OCI-LY7 (cell line): ENCODE data around the gene HEXIM2. TPM values are rescaled to one million over a fixed set of nuclear protein-coding genes. Genes with fewer than 3 reads are reported as not detected.

ENCODE experiments used
- BruUV-seq: library from RNA; stranded (reverse); fragments of 400-500 nt; replicated peaks from 2 replicates; lab custom pipeline; 2021; lab: Mats Ljungman, UMichigan
- CTCF ChIA-PET: fragments of 300-600 bp; sonication (Branson Sonifier 250); formaldehyde crosslinking; loops from one replicate; lab custom pipeline; 2022; ENCODE audit warnings: antibody characterized with exemption; ENCODE audit not compliant: unreplicated experiment; lab: Charles Lee
- POLR2A ChIA-PET: fragments of 300-600 bp; sonication (Branson Sonifier 250); formaldehyde crosslinking; loops from one replicate; lab custom pipeline; 2022; ENCODE audit warnings: antibody characterized with exemption; lab: Charles Lee
- DNase-seq: peaks from one replicate; pipeline ENCODE4 v3.0.0-alpha.2; 2015; ENCODE audit warnings: low spot score
- H2AFZ ChIP-seq: fragments of 200-600 bp; sonication (generic), shearing (Covaris generic); 2 replicates; pipeline ENCODE4 v1.6.1; 2014; ENCODE audit warnings: mild to moderate bottlenecking, antibody characterized with exemption, low read length, moderate library complexity
- H3K27ac ChIP-seq: fragments of 200-600 bp; sonication (generic); 2 replicates; pipeline ENCODE4 v1.5.1; 2014; ENCODE audit warnings: mixed run types, low read depth, mild to moderate bottlenecking, moderate library complexity, low read length, inconsistent platforms; ENCODE audit not compliant: poor library complexity, severe bottlenecking
- H3K36me3 ChIP-seq: fragments of 200-600 bp; sonication (generic); 2 replicates; pipeline ENCODE4 v1.6.1; 2014; ENCODE audit warnings: mild to moderate bottlenecking, antibody characterized with exemption, low read length, moderate library complexity, mixed read lengths; ENCODE audit not compliant: insufficient read depth
- H3K4me1 ChIP-seq: fragments of 200-600 bp; sonication (generic); 2 replicates; pipeline ENCODE4 v1.5.1; 2014; ENCODE audit warnings: mild to moderate bottlenecking, low read length; ENCODE audit not compliant: insufficient read depth, poor library complexity, severe bottlenecking
- H3K4me2 ChIP-seq: fragments of 200-600 bp; sonication (generic); 2 replicates; pipeline ENCODE4 v1.6.1; 2014; ENCODE audit warnings: mild to moderate bottlenecking, low read length
- H3K4me3 ChIP-seq: fragments of 200-600 bp; sonication (generic); 2 replicates; pipeline ENCODE4 v1.5.1; 2014; ENCODE audit warnings: mild to moderate bottlenecking, low read depth, low read length; ENCODE audit not compliant: poor library complexity, severe bottlenecking
- H3K79me2 ChIP-seq: fragments of 200-600 bp; sonication (generic); 2 replicates; pipeline ENCODE4 v1.6.1; 2016; ENCODE audit warnings: low read depth, mild to moderate bottlenecking, low read length, moderate library complexity, mixed read lengths; ENCODE audit not compliant: insufficient read depth
- H3K9me2 ChIP-seq: fragments of 200-600 bp; sonication (generic); 2 replicates; pipeline ENCODE4 v1.6.1; 2016; ENCODE audit warnings: mild to moderate bottlenecking, low read length, mixed read lengths; ENCODE audit not compliant: insufficient read depth
- H3K9me3 ChIP-seq: fragments of 200-600 bp; sonication (generic); 2 replicates; pipeline ENCODE4 v1.6.1; 2014; ENCODE audit warnings: mild to moderate bottlenecking, mixed run types, low read length, mixed read lengths
- H4K20me1 ChIP-seq: fragments of 200-600 bp; sonication (generic); 2 replicates; pipeline ENCODE4 v1.6.1; 2014; ENCODE audit warnings: mild to moderate bottlenecking, antibody characterized with exemption, low read length, moderate library complexity, mixed read lengths; ENCODE audit not compliant: insufficient read depth
- EZH2phosphoT487 ChIP-seq: fragments of 200-600 bp; sonication (generic); IDR thresholded peaks from 2 replicates; pipeline ENCODE4 v1.6.1; 2018; ENCODE audit warnings: low read depth, borderline replicate concordance, mild to moderate bottlenecking, mixed run types, antibody characterized with exemption, low read length, moderate library complexity, mixed read lengths
- intact Hi-C: fragments of 100-400 bp; cut with micrococcal nuclease; formaldehyde crosslinking; loops from one replicate; pipeline ENCODE4 v1.10.0; 2022; ENCODE audit not compliant: unreplicated experiment
- total RNA-seq, 2 experiments: library from RNA; depleted of rRNA in 1 of 2; stranded (reverse); fragments of >200 nt in 1 of 2; shearing (Covaris generic) in 1 of 2; gene quantifications; 2 replicates each; pipeline ENCODE4 v1.2.3, GENCODE V29; 2014 to 2022
- TF ChIP-seq, protein P1 (sequence below): fragments of 200-600 bp; sonication (generic); conservative IDR thresholded peaks from 2 replicates; pipeline ENCODE4 v1.5.1; 2014; ENCODE audit warnings: mild to moderate bottlenecking, antibody characterized with exemption, low read length, moderate library complexity, mixed read lengths

The HEXIM2 gene
- total RNA-seq, 2 experiments from 2014 or later, result 8.6 to 11.1 TPM

DNA sequence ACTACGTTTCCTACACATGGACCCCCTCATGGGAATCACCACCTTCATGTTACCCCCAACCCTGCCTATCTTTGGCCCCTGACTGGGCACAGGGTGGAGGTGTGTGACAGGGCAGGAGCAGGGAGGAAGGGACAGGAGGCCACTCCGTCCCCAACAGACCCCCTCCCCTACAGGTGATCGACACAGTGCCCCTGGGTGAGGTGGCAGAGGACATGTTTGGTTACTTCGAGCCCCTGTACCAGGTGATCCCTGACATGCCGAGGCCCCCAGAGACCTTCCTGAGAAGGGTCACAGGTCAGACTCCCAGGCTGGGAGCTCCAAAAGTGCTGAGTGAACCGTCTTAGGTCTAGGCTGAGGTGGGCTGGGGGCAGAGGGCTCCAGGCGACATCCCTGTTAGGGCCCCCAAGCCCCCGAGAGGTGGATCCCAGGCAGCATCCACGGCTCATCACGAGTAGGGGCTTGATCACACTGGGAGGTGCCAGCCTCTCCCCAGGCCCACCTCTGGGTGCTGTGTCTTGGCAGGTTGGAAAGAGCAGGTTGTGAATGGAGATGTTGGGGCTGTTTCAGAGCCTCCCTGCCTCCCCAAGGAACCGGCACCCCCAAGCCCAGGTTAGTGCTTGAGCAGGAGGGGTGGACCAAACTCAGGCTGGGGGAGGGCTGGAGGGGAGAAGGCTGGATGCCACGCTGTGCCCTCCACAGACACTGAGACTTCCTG is 24.7 kb upstream of the HEXIM2 start:
- ChIA-PET POLR2A (no interaction called here), CTCF (no interaction called here)
- Histone ChIP-seq H3K27ac (no peak overlapping the region), H3K4me1 (peaks cover 16% of the 10 kb centered on the region), H3K4me3 (no peak overlapping the region), H3K4me2 (0 out of 2 replicates have a peak overlapping the region, but pooled peaks have one; percentile 95), H2AFZ (no peak overlapping the region), H4K20me1 (no peaks in the 10 kb centered on the region), H3K9me2 (no peaks in the 10 kb centered on the region), H3K9me3 (no peaks in the 10 kb centered on the region), H3K79me2 (no peaks in the 10 kb centered on the region), H3K36me3 (no peaks in the 10 kb centered on the region)
- no peak for TF ChIP-seq EZH2phosphoT487
- TF ChIP-seq, protein P1, sequence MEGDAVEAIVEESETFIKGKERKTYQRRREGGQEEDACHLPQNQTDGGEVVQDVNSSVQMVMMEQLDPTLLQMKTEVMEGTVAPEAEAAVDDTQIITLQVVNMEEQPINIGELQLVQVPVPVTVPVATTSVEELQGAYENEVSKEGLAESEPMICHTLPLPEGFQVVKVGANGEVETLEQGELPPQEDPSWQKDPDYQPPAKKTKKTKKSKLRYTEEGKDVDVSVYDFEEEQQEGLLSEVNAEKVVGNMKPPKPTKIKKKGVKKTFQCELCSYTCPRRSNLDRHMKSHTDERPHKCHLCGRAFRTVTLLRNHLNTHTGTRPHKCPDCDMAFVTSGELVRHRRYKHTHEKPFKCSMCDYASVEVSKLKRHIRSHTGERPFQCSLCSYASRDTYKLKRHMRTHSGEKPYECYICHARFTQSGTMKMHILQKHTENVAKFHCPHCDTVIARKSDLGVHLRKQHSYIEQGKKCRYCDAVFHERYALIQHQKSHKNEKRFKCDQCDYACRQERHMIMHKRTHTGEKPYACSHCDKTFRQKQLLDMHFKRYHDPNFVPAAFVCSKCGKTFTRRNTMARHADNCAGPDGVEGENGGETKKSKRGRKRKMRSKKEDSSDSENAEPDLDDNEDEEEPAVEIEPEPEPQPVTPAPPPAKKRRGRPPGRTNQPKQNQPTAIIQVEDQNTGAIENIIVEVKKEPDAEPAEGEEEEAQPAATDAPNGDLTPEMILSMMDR, result no peak
- no TSS peak for BruUV-seq
- intact Hi-C loops, result no loop called here
- DNase-seq, result no peak

DNA sequence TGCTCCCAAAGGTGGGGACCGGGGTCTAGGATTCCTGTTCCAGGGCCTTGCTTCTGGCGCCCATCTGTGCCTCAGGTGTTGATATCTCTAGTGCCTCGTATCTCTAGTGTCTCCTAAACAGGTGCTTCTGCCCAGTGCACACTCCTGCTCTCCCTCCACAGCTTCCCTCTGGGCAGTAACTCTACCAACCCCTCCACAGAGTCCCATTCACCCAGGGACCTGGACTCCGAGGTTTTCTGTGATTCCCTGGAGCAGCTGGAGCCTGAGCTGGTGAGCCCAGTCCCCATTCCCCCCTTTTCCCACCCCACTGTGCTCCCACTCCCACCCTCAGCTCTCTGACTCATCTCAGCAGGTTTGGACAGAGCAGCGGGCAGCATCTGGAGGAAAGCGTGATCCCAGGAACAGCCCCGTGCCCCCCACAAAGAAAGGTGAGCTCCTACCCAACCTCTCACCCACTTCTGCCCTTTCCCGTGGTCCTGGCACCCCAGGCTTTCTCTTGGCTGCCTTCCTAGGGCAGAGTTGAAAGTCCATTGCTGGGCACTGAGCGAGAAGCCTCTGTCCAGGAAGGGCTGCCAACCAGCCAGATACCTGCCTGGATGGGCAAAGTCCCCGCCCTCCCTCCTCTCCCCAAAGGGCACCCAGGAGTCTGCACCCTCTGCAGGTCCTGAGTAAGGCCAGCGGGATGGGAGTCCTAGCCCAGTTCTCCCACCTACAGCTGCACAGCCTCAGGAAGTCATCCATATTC is 23.9 kb upstream of the HEXIM2 start:
- intact Hi-C loops, result no loop called here
- Histone ChIP-seq H4K20me1 (no peaks in the 10 kb centered on the region), H2AFZ (no peak overlapping the region), H3K4me3 (no peak overlapping the region), H3K4me2 (no peak overlapping the region), H3K36me3 (no peaks in the 10 kb centered on the region), H3K9me3 (no peaks in the 10 kb centered on the region), H3K79me2 (no peaks in the 10 kb centered on the region), H3K27ac (no peak overlapping the region), H3K9me2 (no peaks in the 10 kb centered on the region), H3K4me1 (peaks cover 15% of the 10 kb centered on the region)
- TF ChIP-seq EZH2phosphoT487, result no peak
- TF ChIP-seq, protein P1, result no peak
- CTCF ChIA-PET, result no interaction called here
- POLR2A ChIA-PET, result no interaction called here
- BruUV-seq, result no TSS peak
- no peak for DNase-seq
